B cell (primary cell): ENCODE data around the gene STX18. TPM values are rescaled to one million over a fixed set of nuclear protein-coding genes. Genes with fewer than 3 reads are reported as not detected.

Experiments
- ATAC-seq: fragments of 200-7000 bp; cut with Tn5 transposase; one replicate; pipeline ENCODE4 v1.10.0; 2021; ENCODE audit warnings: low read depth, mild to moderate bottlenecking, moderate number of reproducible peaks, moderate library complexity
- CTCF ChIA-PET: fragments of 350-600 bp; sonication (Branson Sonifier 250); formaldehyde crosslinking; loops from one replicate; lab custom pipeline; 2021; ENCODE audit warnings: antibody characterized with exemption, inconsistent platforms; lab: Charles Lee
- POLR2A ChIA-PET: fragments of 350-600 bp; sonication (Branson Sonifier 250); formaldehyde crosslinking; loops from one replicate; lab custom pipeline; 2021; ENCODE audit warnings: antibody characterized with exemption; lab: Charles Lee
- DNase-seq: peaks from one replicate; pipeline ENCODE4 v3.0.0; 2013
- H2AFZ ChIP-seq: 2 replicates; pipeline ENCODE4 v1.6.1; 2012; ENCODE audit warnings: mild to moderate bottlenecking, low read depth, low read length; ENCODE audit not compliant: insufficient read depth, poor library complexity, severe bottlenecking
- H3K27ac ChIP-seq, 2 donors: 1 replicate in 1 of 2; 2 replicates in 1 of 2; pipeline ENCODE4 v1.5.1; 2012 to 2013; ENCODE audit warnings: low read length in 2 of 2, mild to moderate bottlenecking in 2 of 2, moderate library complexity in 1 of 2
- H3K27me3 ChIP-seq, 4 experiments: fragments of 200-600 bp in 1 of 4; sonication (generic) in 1 of 4; replicated peaks in 1 of 4; 1 replicate in 2 of 4; 2 replicates in 2 of 4; pipeline versions ENCODE4 v1.6.1 to v1.7.0; 2013 to 2016; ENCODE audit warnings: low read length in 3 of 4, mild to moderate bottlenecking in 2 of 4, mixed read lengths in 1 of 4, moderate library complexity in 1 of 4; ENCODE audit not compliant: insufficient read depth in 4 of 4, control insufficient read depth in 3 of 4; ENCODE audit errors: control extremely low read depth in 1 of 4
- H3K36me3 ChIP-seq, 2 experiments: replicated peaks in 1 of 2; 1 replicate in 1 of 2; 2 replicates in 1 of 2; pipeline versions ENCODE4 v1.6.1 to v1.7.1; 2013; ENCODE audit warnings: low read length in 1 of 2; ENCODE audit not compliant: insufficient read depth in 2 of 2, control insufficient read depth in 1 of 2; ENCODE audit errors: control extremely low read depth in 1 of 2, extremely low read depth in 1 of 2
- H3K4me1 ChIP-seq, 2 donors: fragments of 200-600 bp in 1 of 2; sonication (generic) in 1 of 2; 1 replicate in 1 of 2; 2 replicates in 1 of 2; pipeline versions ENCODE4 v1.5.1 to v1.6.1; 2013 to 2017; ENCODE audit warnings: low read length in 2 of 2; ENCODE audit not compliant: control insufficient read depth in 2 of 2, insufficient read depth in 2 of 2
- H3K4me2 ChIP-seq: replicated peaks from 2 replicates; pipeline ENCODE3; 2012; ENCODE audit warnings: mild to moderate bottlenecking, low read depth, low read length; ENCODE audit not compliant: poor library complexity, severe bottlenecking
- H3K4me3 ChIP-seq, 5 experiments: fragments of 200-600 bp in 1 of 5; sonication (generic) in 1 of 5; 1 replicate in 3 of 5; 2 replicates in 2 of 5; pipeline versions ENCODE4 v1.5.1 to v1.7.0; 2011 to 2016; ENCODE audit warnings: low read length in 4 of 5, mild to moderate bottlenecking in 4 of 5, low read depth in 2 of 5, control low read depth in 1 of 5, moderate library complexity in 1 of 5; ENCODE audit not compliant: insufficient read depth in 1 of 5; ENCODE audit errors: control extremely low read depth in 1 of 5, extremely low read depth in 1 of 5
- H3K79me2 ChIP-seq: fragments of 200-600 bp; sonication (generic); one replicate; pipeline ENCODE4 v1.6.0; 2016; ENCODE audit warnings: low read length; ENCODE audit not compliant: control insufficient read depth, insufficient read depth
- H3K9ac ChIP-seq: fragments of 200-600 bp; sonication (generic); 2 replicates; pipeline ENCODE4 v1.6.1; 2017; ENCODE audit warnings: mild to moderate bottlenecking, low read length, moderate library complexity
- H3K9me3 ChIP-seq, 3 donors: one replicate each; pipeline versions ENCODE4 v1.6.1 to v1.7.1; 2013; ENCODE audit warnings: low read length in 2 of 3; ENCODE audit not compliant: control insufficient read depth in 2 of 3, insufficient read depth in 1 of 3; ENCODE audit errors: control extremely low read depth in 1 of 3
- H4K20me1 ChIP-seq: 2 replicates; pipeline ENCODE4 v1.6.0; 2012; ENCODE audit warnings: mild to moderate bottlenecking, low read length; ENCODE audit not compliant: insufficient read depth, control insufficient read depth, poor library complexity, severe bottlenecking
- H3K27ac Mint-ChIP-seq: one replicate; pipeline ENCODE4 v1.8.0; 2021; ENCODE audit warnings: mixed read lengths
- H3K27me3 Mint-ChIP-seq: one replicate; pipeline ENCODE4 v1.8.0; 2021; ENCODE audit warnings: mixed read lengths
- H3K4me1 Mint-ChIP-seq: one replicate; pipeline ENCODE4 v1.8.0; 2021; ENCODE audit warnings: mixed read lengths
- H3K4me3 Mint-ChIP-seq: one replicate; pipeline ENCODE4 v1.8.0; 2021; ENCODE audit warnings: mixed read lengths
- H3K9me3 Mint-ChIP-seq: one replicate; pipeline ENCODE4 v1.8.0; 2022; ENCODE audit warnings: mixed read lengths; ENCODE audit not compliant: insufficient read depth
- CTCF ChIP-seq: fragments of 200-600 bp; IDR thresholded peaks from one replicate; pipeline ENCODE4 v1.8.0; 2022; ENCODE audit warnings: antibody characterized with exemption, mild to moderate bottlenecking
- EZH2 ChIP-seq: IDR thresholded peaks from 2 replicates; pipeline ENCODE4 v1.6.1; 2012; ENCODE audit warnings: borderline replicate concordance, low read depth, mild to moderate bottlenecking, moderate library complexity, low read length; ENCODE audit not compliant: insufficient read depth, poor library complexity, severe bottlenecking
- WGBS: methylation state at CpG from one replicate; pipeline ENCODE4 v1.1.5; 2013; ENCODE audit warnings: missing lambda C conversion rate; ENCODE audit not compliant: insufficient coverage; 5-methylcytosine and 5-hydroxymethylcytosine counted together
- intact Hi-C: fragments of 100-400 bp; cut with micrococcal nuclease; formaldehyde crosslinking; loops from one replicate; pipeline ENCODE4 v1.10.0; 2022
- polyA plus RNA-seq: library from polyadenylated mRNA; depleted of rRNA; stranded (reverse); fragments of >200 nt; gene quantifications from 2 replicates; pipeline ENCODE4 v1.2.3, GENCODE V29; 2012
- total RNA-seq, 2 donors: library from RNA; stranded (reverse); fragments of 120-200 nt in 1 of 2; gene quantifications; 1 replicate in 1 of 2; 2 replicates in 1 of 2; pipeline versions ENCODE4 v1.2.3 to v1.2.4, GENCODE V29; 2013 to 2022

Gene STX18
- total and polyA plus RNA-seq, 2 donors (not counting 1 experiment from before 2014, with no cell fraction given) = 20.3 to 33.6 TPM

- Histone ChIP-seq H3K4me1 (peaks cover 11 to 19% of the 10 kb centered on the region in 2 donors), H4K20me1 (no peaks in the 10 kb centered on the region), H3K9ac (no peak overlapping the region), H3K9me3 (peaks cover 0 to 2% (median 0%) of the 10 kb centered on the region in 3 donors), H3K27me3 (peaks cover 0 to 40% (median 12%) of the 10 kb centered on the region in 4 experiments), H2AFZ (no peak overlapping the region), H3K4me3 (no peak overlapping the region), H3K27ac (no peak overlapping the region), H3K79me2 (no peaks in the 10 kb centered on the region), H3K4me2 (no peak overlapping the region), H3K36me3 (no peaks in the 10 kb centered on the region)
- peaks cover 10% of the 10 kb centered on the region for H3K4me1 Mint-ChIP-seq
- no peak overlapping the region for H3K27ac Mint-ChIP-seq
- ChIA-PET POLR2A (no interaction called here), CTCF (no interaction called here)
- peaks cover 51% of the 10 kb centered on the region for H3K27me3 Mint-ChIP-seq
- no peaks in the 10 kb centered on the region for H3K9me3 Mint-ChIP-seq
- WGBS = 60% methylated on average over 1 of the region's 3 CpGs
- TF ChIP-seq CTCF = no peak
- no peak for DNase-seq
- intact Hi-C loops = no loop called here
- no peak for ATAC-seq
- H3K4me3 Mint-ChIP-seq = no peak overlapping the region
These were observed 158.8 kb downstream of the STX18 start for GRCh38 chr4:4383085-4383484.

- WGBS = 57% methylated on average over 5 of the region's 6 CpGs
- POLR2A ChIA-PET = no interaction called here
These were observed 162.2 kb downstream of the STX18 start for GRCh38 chr4:4379540-4380087.

More at GRCh38 chr4:4379540-4380087, 162.2 kb downstream of the STX18 start:
- Mint-ChIP-seq H3K27ac (no peak overlapping the region), H3K4me1 (no peaks in the 10 kb centered on the region), H3K27me3 (peaks cover 64% of the 10 kb centered on the region), H3K4me3 (no peak overlapping the region), H3K9me3 (peaks cover 3% of the 10 kb centered on the region)
- Histone ChIP-seq H3K4me2 (no peak overlapping the region), H3K36me3 (no peaks in the 10 kb centered on the region), H3K27ac (no peak overlapping the region), H3K9me3 (peaks cover 0 to 6% (median 0%) of the 10 kb centered on the region in 3 donors), H3K79me2 (no peaks in the 10 kb centered on the region), H3K4me3 (no peak overlapping the region), H3K4me1 (no peaks in the 10 kb centered on the region), H3K9ac (no peak overlapping the region), H2AFZ (no peak overlapping the region), H3K27me3 (peaks cover 0 to 17% (median 1%) of the 10 kb centered on the region in 4 experiments), H4K20me1 (no peaks in the 10 kb centered on the region)
- intact Hi-C loops = no loop called here
- TF ChIP-seq CTCF = no peak
- no peak for TF ChIP-seq EZH2
- CTCF ChIA-PET = no interaction called here
- DNase-seq = no peak
- ATAC-seq = no peak
